Inferior parietal cortex (tissue), 1 donor: ENCODE results near the gene SSNA1.

Experiments used
- DNase-seq: peaks from one replicate; pipeline ENCODE4 v3.0.0-alpha.2; 2016; ENCODE audit errors: extremely low spot score

The SSNA1 gene

GRCh38 chr9:137219757-137220316, 31.4 kb downstream of the SSNA1 start:
- no peak for DNase-seq

- no peak for DNase-seq
Observed at GRCh38 chr9:137220317-137221094, 32.0 kb downstream of the SSNA1 start.

GRCh38 chr9:137221095-137221505, 32.6 kb downstream of the SSNA1 start:
- DNase-seq = no peak

GRCh38 chr9:137221506-137222111, 33.1 kb downstream of the SSNA1 start:
- no peak for DNase-seq

GRCh38 chr9:137222190-137223077, 34.0 kb downstream of the SSNA1 start, which contains the start of gene RNF208:
TSS of gene RNF208 (minus strand) at chr9:137222240. CDS start at chr9:137221212, 1,028 bp downstream.
- DNase-seq = no peak

GRCh38 chr9:137223078-137223970, 34.8 kb downstream of the SSNA1 start:
- peak; percentile 97 for DNase-seq

- DNase-seq = no peak
Observed at GRCh38 chr9:137224830-137225694, 36.6 kb downstream of the SSNA1 start, which contains the start of gene CYSRT1. TSS of gene CYSRT1 (plus strand) at chr9:137225174. CDS start at chr9:137225622, 448 bp downstream.

GRCh38 chr9:137225699-137226331, 37.3 kb downstream of the SSNA1 start:
- DNase-seq = no peak

- no peak for DNase-seq
Observed at GRCh38 chr9:137226338-137227053, 38.0 kb downstream of the SSNA1 start.

GRCh38 chr9:137227054-137227852, 38.8 kb downstream of the SSNA1 start, which contains the start of gene RNF224:
TSS of gene RNF224 (plus strand) at chr9:137227502. CDS start at chr9:137228336, 834 bp downstream.
- peak; percentile 68 for DNase-seq

GRCh38 chr9:137227853-137228505, 39.5 kb downstream of the SSNA1 start:
- DNase-seq = no peak

GRCh38 chr9:137228506-137228967, 40.1 kb downstream of the SSNA1 start:
- DNase-seq = no peak

- DNase-seq = no peak
Observed at GRCh38 chr9:137228968-137229896, 40.8 kb downstream of the SSNA1 start.

- no peak for DNase-seq
Observed at GRCh38 chr9:137229903-137230704, 41.6 kb downstream of the SSNA1 start.
